B cell (primary cell): Measurements from ENCODE around the gene CSTF3. TPM values are rescaled to one million over a fixed set of nuclear protein-coding genes. Genes with fewer than 3 reads are reported as not detected.

Experiments used
- ATAC-seq: fragments of 200-7000 bp; cut with Tn5 transposase; one replicate; pipeline ENCODE4 v1.10.0; 2021; ENCODE audit warnings: low read depth, mild to moderate bottlenecking, moderate number of reproducible peaks, moderate library complexity
- CTCF ChIA-PET: fragments of 350-600 bp; sonication (Branson Sonifier 250); formaldehyde crosslinking; loops from one replicate; lab custom pipeline; 2021; ENCODE audit warnings: antibody characterized with exemption, inconsistent platforms; lab: Charles Lee
- POLR2A ChIA-PET: fragments of 350-600 bp; sonication (Branson Sonifier 250); formaldehyde crosslinking; loops from one replicate; lab custom pipeline; 2021; ENCODE audit warnings: antibody characterized with exemption; lab: Charles Lee
- DNase-seq: peaks from one replicate; pipeline ENCODE4 v3.0.0; 2013
- H2AFZ ChIP-seq: 2 replicates; pipeline ENCODE4 v1.6.1; 2012; ENCODE audit warnings: mild to moderate bottlenecking, low read depth, low read length; ENCODE audit not compliant: insufficient read depth, poor library complexity, severe bottlenecking
- H3K27ac ChIP-seq, 2 donors: 1 replicate in 1 of 2; 2 replicates in 1 of 2; pipeline ENCODE4 v1.5.1; 2012 to 2013; ENCODE audit warnings: low read length in 2 of 2, mild to moderate bottlenecking in 2 of 2, moderate library complexity in 1 of 2
- H3K27me3 ChIP-seq, 4 experiments: fragments of 200-600 bp in 1 of 4; sonication (generic) in 1 of 4; replicated peaks in 1 of 4; 1 replicate in 2 of 4; 2 replicates in 2 of 4; pipeline versions ENCODE4 v1.6.1 to v1.7.0; 2013 to 2016; ENCODE audit warnings: low read length in 3 of 4, mild to moderate bottlenecking in 2 of 4, mixed read lengths in 1 of 4, moderate library complexity in 1 of 4; ENCODE audit not compliant: insufficient read depth in 4 of 4, control insufficient read depth in 3 of 4; ENCODE audit errors: control extremely low read depth in 1 of 4
- H3K36me3 ChIP-seq, 2 experiments: replicated peaks in 1 of 2; 1 replicate in 1 of 2; 2 replicates in 1 of 2; pipeline versions ENCODE4 v1.6.1 to v1.7.1; 2013; ENCODE audit warnings: low read length in 1 of 2; ENCODE audit not compliant: insufficient read depth in 2 of 2, control insufficient read depth in 1 of 2; ENCODE audit errors: control extremely low read depth in 1 of 2, extremely low read depth in 1 of 2
- H3K4me1 ChIP-seq, 2 donors: fragments of 200-600 bp in 1 of 2; sonication (generic) in 1 of 2; 1 replicate in 1 of 2; 2 replicates in 1 of 2; pipeline versions ENCODE4 v1.5.1 to v1.6.1; 2013 to 2017; ENCODE audit warnings: low read length in 2 of 2; ENCODE audit not compliant: control insufficient read depth in 2 of 2, insufficient read depth in 2 of 2
- H3K4me2 ChIP-seq: replicated peaks from 2 replicates; pipeline ENCODE3; 2012; ENCODE audit warnings: mild to moderate bottlenecking, low read depth, low read length; ENCODE audit not compliant: poor library complexity, severe bottlenecking
- H3K4me3 ChIP-seq, 5 experiments: fragments of 200-600 bp in 1 of 5; sonication (generic) in 1 of 5; 1 replicate in 3 of 5; 2 replicates in 2 of 5; pipeline versions ENCODE4 v1.5.1 to v1.7.0; 2011 to 2016; ENCODE audit warnings: low read length in 4 of 5, mild to moderate bottlenecking in 4 of 5, low read depth in 2 of 5, control low read depth in 1 of 5, moderate library complexity in 1 of 5; ENCODE audit not compliant: insufficient read depth in 1 of 5; ENCODE audit errors: control extremely low read depth in 1 of 5, extremely low read depth in 1 of 5
- H3K79me2 ChIP-seq: fragments of 200-600 bp; sonication (generic); one replicate; pipeline ENCODE4 v1.6.0; 2016; ENCODE audit warnings: low read length; ENCODE audit not compliant: control insufficient read depth, insufficient read depth
- H3K9ac ChIP-seq: fragments of 200-600 bp; sonication (generic); 2 replicates; pipeline ENCODE4 v1.6.1; 2017; ENCODE audit warnings: mild to moderate bottlenecking, low read length, moderate library complexity
- H3K9me3 ChIP-seq, 3 donors: one replicate each; pipeline versions ENCODE4 v1.6.1 to v1.7.1; 2013; ENCODE audit warnings: low read length in 2 of 3; ENCODE audit not compliant: control insufficient read depth in 2 of 3, insufficient read depth in 1 of 3; ENCODE audit errors: control extremely low read depth in 1 of 3
- H4K20me1 ChIP-seq: 2 replicates; pipeline ENCODE4 v1.6.0; 2012; ENCODE audit warnings: mild to moderate bottlenecking, low read length; ENCODE audit not compliant: insufficient read depth, control insufficient read depth, poor library complexity, severe bottlenecking
- H3K27ac Mint-ChIP-seq: one replicate; pipeline ENCODE4 v1.8.0; 2021; ENCODE audit warnings: mixed read lengths
- H3K27me3 Mint-ChIP-seq: one replicate; pipeline ENCODE4 v1.8.0; 2021; ENCODE audit warnings: mixed read lengths
- H3K4me1 Mint-ChIP-seq: one replicate; pipeline ENCODE4 v1.8.0; 2021; ENCODE audit warnings: mixed read lengths
- H3K4me3 Mint-ChIP-seq: one replicate; pipeline ENCODE4 v1.8.0; 2021; ENCODE audit warnings: mixed read lengths
- H3K9me3 Mint-ChIP-seq: one replicate; pipeline ENCODE4 v1.8.0; 2022; ENCODE audit warnings: mixed read lengths; ENCODE audit not compliant: insufficient read depth
- EZH2 ChIP-seq: IDR thresholded peaks from 2 replicates; pipeline ENCODE4 v1.6.1; 2012; ENCODE audit warnings: borderline replicate concordance, low read depth, mild to moderate bottlenecking, moderate library complexity, low read length; ENCODE audit not compliant: insufficient read depth, poor library complexity, severe bottlenecking
- WGBS: methylation state at CpG from one replicate; pipeline ENCODE4 v1.1.5; 2013; ENCODE audit warnings: missing lambda C conversion rate; ENCODE audit not compliant: insufficient coverage; 5-methylcytosine and 5-hydroxymethylcytosine counted together
- intact Hi-C: fragments of 100-400 bp; cut with micrococcal nuclease; formaldehyde crosslinking; loops from one replicate; pipeline ENCODE4 v1.10.0; 2022
- polyA plus RNA-seq: library from polyadenylated mRNA; depleted of rRNA; stranded (reverse); fragments of >200 nt; gene quantifications from 2 replicates; pipeline ENCODE4 v1.2.3, GENCODE V29; 2012
- total RNA-seq, 2 donors: library from RNA; stranded (reverse); fragments of 120-200 nt in 1 of 2; gene quantifications; 1 replicate in 1 of 2; 2 replicates in 1 of 2; pipeline versions ENCODE4 v1.2.3 to v1.2.4, GENCODE V29; 2013 to 2022
- TF ChIP-seq, protein P1 (sequence below): fragments of 200-600 bp; IDR thresholded peaks from one replicate; pipeline ENCODE4 v1.8.0; 2022; ENCODE audit warnings: antibody characterized with exemption, mild to moderate bottlenecking

CSTF3 gene
- total and polyA plus RNA-seq, 2 donors (not counting 1 experiment from before 2014, with no cell fraction given) = 14.4 to 42.2 TPM

- H3K4me2 ChIP-seq = no peak overlapping the region
- no peaks in the 10 kb centered on the region for H3K27me3 ChIP-seq
- ChIA-PET CTCF (interaction anchor here (8.8 kb wide), 1 partner anchor 106 kb away, joined by 186 read pairs; no protein-coding TSS in a partner anchor), POLR2A (no interaction called here)
- DNase-seq (no peak), ATAC-seq (no peak)
- peaks cover 0 to 36% of the 10 kb centered on the region in 2 experiments for H3K36me3 ChIP-seq
- TF ChIP-seq EZH2 = no peak
- TF ChIP-seq, protein P1, sequence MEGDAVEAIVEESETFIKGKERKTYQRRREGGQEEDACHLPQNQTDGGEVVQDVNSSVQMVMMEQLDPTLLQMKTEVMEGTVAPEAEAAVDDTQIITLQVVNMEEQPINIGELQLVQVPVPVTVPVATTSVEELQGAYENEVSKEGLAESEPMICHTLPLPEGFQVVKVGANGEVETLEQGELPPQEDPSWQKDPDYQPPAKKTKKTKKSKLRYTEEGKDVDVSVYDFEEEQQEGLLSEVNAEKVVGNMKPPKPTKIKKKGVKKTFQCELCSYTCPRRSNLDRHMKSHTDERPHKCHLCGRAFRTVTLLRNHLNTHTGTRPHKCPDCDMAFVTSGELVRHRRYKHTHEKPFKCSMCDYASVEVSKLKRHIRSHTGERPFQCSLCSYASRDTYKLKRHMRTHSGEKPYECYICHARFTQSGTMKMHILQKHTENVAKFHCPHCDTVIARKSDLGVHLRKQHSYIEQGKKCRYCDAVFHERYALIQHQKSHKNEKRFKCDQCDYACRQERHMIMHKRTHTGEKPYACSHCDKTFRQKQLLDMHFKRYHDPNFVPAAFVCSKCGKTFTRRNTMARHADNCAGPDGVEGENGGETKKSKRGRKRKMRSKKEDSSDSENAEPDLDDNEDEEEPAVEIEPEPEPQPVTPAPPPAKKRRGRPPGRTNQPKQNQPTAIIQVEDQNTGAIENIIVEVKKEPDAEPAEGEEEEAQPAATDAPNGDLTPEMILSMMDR = no peak
- no peaks in the 10 kb centered on the region for H3K9me3 ChIP-seq
- no peak overlapping the region for H2AFZ ChIP-seq
- no peak overlapping the region for H3K27ac ChIP-seq
- 100% methylated on average over 3 of the region's 3 CpGs for WGBS
- intact Hi-C loops = no loop called here
- H3K4me3 Mint-ChIP-seq = no peak overlapping the region
- H4K20me1 ChIP-seq = no peaks in the 10 kb centered on the region
- H3K4me1 ChIP-seq = peaks cover 16% of the 10 kb centered on the region in 2 donors
- no peaks in the 10 kb centered on the region for H3K27me3 Mint-ChIP-seq
- H3K79me2 ChIP-seq = no peaks in the 10 kb centered on the region
- no peaks in the 10 kb centered on the region for H3K9me3 Mint-ChIP-seq
- H3K4me3 ChIP-seq = no peak overlapping the region
- no peak overlapping the region for H3K27ac Mint-ChIP-seq
- no peak overlapping the region for H3K9ac ChIP-seq
- H3K4me1 Mint-ChIP-seq = peaks cover 25% of the 10 kb centered on the region
Observed at GRCh38 chr11:33067294-33067693, 94.0 kb downstream of the CSTF3 start.

DNA sequence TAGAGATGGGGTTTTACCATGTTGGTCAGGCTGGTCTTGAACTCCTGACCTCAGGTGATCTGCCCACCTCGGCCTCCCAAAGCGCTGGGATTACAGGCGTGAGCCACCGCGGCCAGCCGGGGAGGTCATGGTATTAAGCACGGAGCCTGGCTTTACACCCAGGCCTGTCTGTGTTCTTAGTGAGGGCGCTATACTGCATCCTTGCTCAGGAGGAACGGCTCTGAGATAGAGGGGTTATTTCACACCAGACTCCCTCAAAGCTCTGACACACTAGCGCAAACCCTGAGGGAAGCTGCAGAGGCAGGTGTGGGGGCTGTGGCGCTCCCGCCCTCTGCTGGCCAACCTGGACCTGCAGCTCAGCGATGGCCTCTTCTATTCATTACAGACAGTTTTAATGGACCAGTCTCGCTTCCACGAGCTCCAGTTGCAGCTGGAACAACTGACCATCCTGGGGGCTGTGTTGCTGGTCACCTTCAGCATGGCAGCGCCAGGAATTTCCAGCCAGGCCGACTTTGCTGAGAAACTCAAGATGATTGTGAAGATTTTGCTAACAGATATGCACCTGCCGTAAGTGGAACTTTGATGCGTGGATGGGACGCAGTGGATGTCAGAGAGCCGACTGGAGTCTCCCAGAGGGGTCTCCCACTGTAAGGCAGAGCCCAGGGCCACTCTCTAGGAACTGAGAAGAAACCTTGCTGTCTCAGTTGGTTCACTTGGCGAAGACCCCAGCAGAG lies 95.7 kb downstream of the CSTF3 start:
- peak; percentile 64 for DNase-seq
- Histone ChIP-seq H3K36me3 (peaks cover 0 to 33% of the 10 kb centered on the region in 2 experiments), H4K20me1 (no peaks in the 10 kb centered on the region), H3K9me3 (no peaks in the 10 kb centered on the region), H3K9ac (no peak overlapping the region), H3K4me1 (peaks cover 16% of the 10 kb centered on the region in 2 donors), H3K4me2 (no peak overlapping the region), H3K27me3 (no peaks in the 10 kb centered on the region), H3K79me2 (no peaks in the 10 kb centered on the region), H3K4me3 (no peak overlapping the region), H3K27ac (no peak overlapping the region), H2AFZ (no peak overlapping the region)
- CTCF ChIA-PET = interaction anchor here (0.6 to 8.8 kb wide), 35 partner anchors 9 to 742 kb away, joined by 3 to 186 read pairs (median 4); partner anchors contain the start of genes DEPDC7, QSER1 and TCP11L1
- H3K27me3 Mint-ChIP-seq = no peaks in the 10 kb centered on the region
- no peak overlapping the region for H3K4me3 Mint-ChIP-seq
- 81% methylated on average over 20 of the region's 22 CpGs for WGBS
- ATAC-seq = peak; percentile 79
- TF ChIP-seq, protein P1 = peak; percentile 86
- no peak for TF ChIP-seq EZH2
- H3K4me1 Mint-ChIP-seq = peaks cover 25% of the 10 kb centered on the region
- no peaks in the 10 kb centered on the region for H3K9me3 Mint-ChIP-seq
- intact Hi-C loops = loop anchor here (1.0 kb wide), 2 partner anchors 105 to 256 kb away; no protein-coding TSS in a partner anchor
- POLR2A ChIA-PET = no interaction called here
- peak overlapping the region; percentile 41 for H3K27ac Mint-ChIP-seq
